Keratinocyte (primary cell): ENCODE measurements around the gene FCMR. TPM values are rescaled to one million over a fixed set of nuclear protein-coding genes. Genes with fewer than 3 reads are reported as not detected.

Experiments used
- DNase-seq: peaks from one replicate; pipeline ENCODE4 v3.0.0-alpha.2; 2011; ENCODE audit warnings: low read depth, missing footprints, low spot score
- FAIRE-seq: peaks from 2 replicates; lab custom pipeline; 2011; peaks lifted over from hg19 to GRCh38; lab: Jason Lieb, UNC
- H2AFZ ChIP-seq: 2 replicates; pipeline ENCODE4 v1.6.0; 2012; ENCODE audit warnings: low read length, control low read depth, inconsistent platforms; ENCODE audit not compliant: control insufficient read depth
- H3K27ac ChIP-seq: 2 replicates; pipeline ENCODE4 v1.5.1; 2011; ENCODE audit warnings: low read length; ENCODE audit not compliant: control insufficient read depth, insufficient read depth
- H3K27me3 ChIP-seq: 3 replicates; pipeline ENCODE4 v1.6.0; 2011; ENCODE audit warnings: low read length; ENCODE audit not compliant: control insufficient read depth, insufficient read depth; ENCODE audit errors: extremely low read depth
- H3K36me3 ChIP-seq, 2 experiments: 2 replicates in 1 of 2; 3 replicates in 1 of 2; pipeline ENCODE4 v1.5.1; 2011; ENCODE audit warnings: low read length in 2 of 2, mild to moderate bottlenecking in 1 of 2; ENCODE audit not compliant: control insufficient read depth in 2 of 2, insufficient read depth in 2 of 2; ENCODE audit errors: extremely low read depth in 1 of 2
- H3K4me1 ChIP-seq: 3 replicates; pipeline ENCODE4 v1.5.1; 2011; ENCODE audit warnings: low read length; ENCODE audit not compliant: control insufficient read depth, insufficient read depth; ENCODE audit errors: extremely low read depth
- H3K4me2 ChIP-seq: 3 replicates; pipeline ENCODE4 v1.6.0; 2011; ENCODE audit warnings: low read depth, low read length; ENCODE audit not compliant: control insufficient read depth, insufficient read depth; ENCODE audit errors: extremely low read depth
- H3K4me3 ChIP-seq, 3 experiments: fragments of 200-600 bp in 1 of 3; sonication (generic) in 1 of 3; 2 replicates in 2 of 3; 3 replicates in 1 of 3; pipeline ENCODE4 v1.5.1; 2011 to 2016; ENCODE audit warnings: low read length in 3 of 3, mild to moderate bottlenecking in 3 of 3, control low read depth in 2 of 3, inconsistent platforms in 1 of 3, low read depth in 1 of 3, mixed read lengths in 1 of 3, mixed run types in 1 of 3, moderate library complexity in 1 of 3; ENCODE audit not compliant: control insufficient read depth in 2 of 3, insufficient read depth in 2 of 3; ENCODE audit errors: extremely low read depth in 1 of 3
- H3K79me2 ChIP-seq: 2 replicates; pipeline ENCODE4 v1.6.0; 2012; ENCODE audit warnings: low read length; ENCODE audit not compliant: control insufficient read depth, insufficient read depth
- H3K9ac ChIP-seq: 3 replicates; pipeline ENCODE4 v1.6.0; 2011; ENCODE audit warnings: low read length; ENCODE audit not compliant: control insufficient read depth, insufficient read depth; ENCODE audit errors: extremely low read depth
- H3K9me1 ChIP-seq: 3 replicates; pipeline ENCODE4 v1.6.0; 2011; ENCODE audit warnings: low read length; ENCODE audit not compliant: control insufficient read depth, insufficient read depth; ENCODE audit errors: extremely low read depth
- H3K9me3 ChIP-seq: 2 replicates; pipeline ENCODE4 v1.5.1; 2012; ENCODE audit warnings: low read depth, low read length; ENCODE audit not compliant: control insufficient read depth
- H4K20me1 ChIP-seq: 3 replicates; pipeline ENCODE4 v1.6.0; 2011; ENCODE audit warnings: low read length; ENCODE audit not compliant: control insufficient read depth, insufficient read depth; ENCODE audit errors: extremely low read depth
- CTCF ChIP-seq, 3 experiments: IDR thresholded peaks in 1 of 3; conservative IDR thresholded peaks in 1 of 3; optimal IDR thresholded peaks in 1 of 3; 2 replicates in 2 of 3; 3 replicates in 1 of 3; pipeline versions ENCODE3 to v1.5.1; 2011; ENCODE audit warnings: low read length in 3 of 3, mild to moderate bottlenecking in 3 of 3, moderate library complexity in 2 of 3, control low read depth in 1 of 3, inconsistent platforms in 1 of 3; ENCODE audit not compliant: insufficient read depth in 2 of 3; ENCODE audit errors: extremely low read depth in 1 of 3
- EZH2 ChIP-seq: IDR thresholded peaks from one replicate; pipeline ENCODE4 v1.6.1; 2012; ENCODE audit warnings: inconsistent platforms, mild to moderate bottlenecking, low read length, moderate library complexity
- dilution Hi-C: fragments of 300-500 bp; cut with MboI; formaldehyde crosslinking; loops from one replicate; pipeline ENCODE4 v1.7.0; 2020; ENCODE audit warnings: low sequenced_read_pairs; ENCODE audit not compliant: extremely low pct_ligation_motif_present
- polyA plus RNA-seq, 5 experiments: library from polyadenylated mRNA; depleted of rRNA in 3 of 5; stranded (reverse) in 3 of 5; stranded (forward) in 1 of 5; unstranded in 1 of 5; fragments of >200 nt; gene quantifications; 1 replicate in 1 of 5; 2 replicates in 3 of 5; 3 replicates in 1 of 5; pipeline versions ENCODE4 v1.2.1 to v1.2.3, GENCODE V29; 2011 to 2012; ENCODE audit warnings: missing spikeins in 2 of 5, low read depth in 1 of 5, low replicate concordance in 1 of 5

FCMR gene
- polyA plus RNA-seq, 1 donor (not counting 4 experiments of a cell fraction or from before 2014, with no cell fraction given): 1.8 TPM

GRCh38 chr1:206903687-206904086 lies 18.1 kb downstream of the FCMR start:
- Histone ChIP-seq H3K27ac (no peak overlapping the region), H4K20me1 (no peaks in the 10 kb centered on the region), H3K4me3 (no peak overlapping the region), H3K4me1 (peaks cover 45% of the 10 kb centered on the region), H3K9me3 (no peaks in the 10 kb centered on the region), H2AFZ (no peak overlapping the region), H3K27me3 (no peaks in the 10 kb centered on the region), H3K79me2 (peaks cover 5% of the 10 kb centered on the region), H3K9ac (no peak overlapping the region), H3K4me2 (no peak overlapping the region), H3K9me1 (no peaks in the 10 kb centered on the region), H3K36me3 (peaks cover 0 to 17% of the 10 kb centered on the region in 2 experiments)
- dilution Hi-C loops: no loop called here
- no peak for FAIRE-seq
- no peak for TF ChIP-seq CTCF (optimal IDR thresholded peaks at IDR 0.05 in 1 of 3, IDR thresholded peaks at IDR 0.05 in 1 of 3, conservative IDR thresholded peaks at IDR 0.05 in 1 of 3; ENCODE audit: extremely low read depth in 1 of 3, insufficient read depth in 2 of 3, low read length in 3 of 3)
- no peak for TF ChIP-seq EZH2
- DNase-seq: no peak

DNA sequence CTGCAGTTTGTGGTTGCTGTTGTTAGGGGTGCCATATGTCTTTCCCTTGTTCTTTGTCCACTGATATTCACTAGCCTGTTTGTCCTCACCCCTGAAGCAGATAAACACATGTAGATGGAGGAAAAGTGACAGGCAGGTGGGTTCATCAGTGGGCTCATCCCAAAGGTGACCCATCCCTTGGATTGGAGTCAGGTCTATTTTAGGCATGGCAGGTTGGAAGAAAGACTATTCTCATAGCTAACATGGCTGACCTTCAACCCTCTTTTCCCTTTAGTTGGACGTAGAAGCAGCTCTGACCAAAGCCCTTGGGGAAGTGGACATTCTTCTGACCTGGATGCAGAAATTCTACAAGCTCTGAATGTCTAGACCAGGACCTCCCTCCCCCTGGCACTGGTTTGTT lies 19.0 kb downstream of the FCMR start:
- H2AFZ ChIP-seq: no peak overlapping the region
- H3K9ac ChIP-seq: no peak overlapping the region
- H3K36me3 ChIP-seq: peaks cover 0 to 17% of the 10 kb centered on the region in 2 experiments
- H3K4me1 ChIP-seq: peaks cover 44% of the 10 kb centered on the region
- dilution Hi-C loops: no loop called here
- H4K20me1 ChIP-seq: no peaks in the 10 kb centered on the region
- no peaks in the 10 kb centered on the region for H3K9me1 ChIP-seq
- TF ChIP-seq CTCF (optimal IDR thresholded peaks at IDR 0.05 in 1 of 3, IDR thresholded peaks at IDR 0.05 in 1 of 3, conservative IDR thresholded peaks at IDR 0.05 in 1 of 3; ENCODE audit: extremely low read depth in 1 of 3, insufficient read depth in 2 of 3, low read length in 3 of 3) (no peak), EZH2 (no peak)
- no peaks in the 10 kb centered on the region for H3K9me3 ChIP-seq
- H3K27ac ChIP-seq: no peak overlapping the region
- H3K4me3 ChIP-seq: no peak overlapping the region
- FAIRE-seq: no peak
- H3K79me2 ChIP-seq: peaks cover 3% of the 10 kb centered on the region
- DNase-seq: no peak
- no peaks in the 10 kb centered on the region for H3K27me3 ChIP-seq
- no peak overlapping the region for H3K4me2 ChIP-seq
